IMR-90 (cell line): ENCODE measurements around the gene FRAS1. TPM values are rescaled to one million over a fixed set of nuclear protein-coding genes. Genes with fewer than 3 reads are reported as not detected.

Source experiments
- ATAC-seq: fragments of 200-7000 bp; cut with Tn5 transposase; 2 replicates; pipeline ENCODE4 v1.9.1; 2020; ENCODE audit warnings: low read depth, mild to moderate bottlenecking, moderate library complexity
- BruUV-seq: library from RNA; stranded (reverse); fragments of 400-500 nt; replicated peaks from 2 replicates; lab custom pipeline; 2021; lab: Mats Ljungman, UMichigan
- CTCF ChIA-PET: fragments of 300-600 bp; formaldehyde crosslinking; extraction: SDS; loops from one replicate; lab custom pipeline; 2021; ENCODE audit warnings: antibody characterized with exemption; lab: Yijun Ruan, JAX
- POLR2A ChIA-PET: fragments of 300-600 bp; sonication (Branson Sonifier 250); formaldehyde crosslinking; loops from one replicate; lab custom pipeline; 2022; ENCODE audit warnings: antibody characterized with exemption; ENCODE audit not compliant: unreplicated experiment; lab: Charles Lee
- DNase-seq: peaks from one replicate; pipeline ENCODE4 v3.0.0; 2013
- H2AFZ ChIP-seq: replicated peaks from 2 replicates; pipeline ENCODE3; 2013; ENCODE audit warnings: low read length, mild to moderate bottlenecking; ENCODE audit not compliant: poor library complexity
- H2AK5ac ChIP-seq: 2 replicates; pipeline ENCODE4 v1.6.1; 2013; ENCODE audit warnings: low read depth, low read length, inconsistent platforms
- H2AK9ac ChIP-seq: replicated peaks from 2 replicates; pipeline ENCODE3; 2013; ENCODE audit warnings: mild to moderate bottlenecking, low read depth, low read length, moderate library complexity; ENCODE audit not compliant: poor library complexity
- H2BK120ac ChIP-seq: 2 replicates; pipeline ENCODE4 v1.6.1; 2013; ENCODE audit warnings: low read depth, low read length, inconsistent platforms
- H2BK15ac ChIP-seq: 3 replicates; pipeline ENCODE4 v1.6.1; 2013; ENCODE audit warnings: low read depth, low read length, inconsistent platforms
- H2BK20ac ChIP-seq: 2 replicates; pipeline ENCODE4 v1.6.1; 2013; ENCODE audit warnings: low read depth, mild to moderate bottlenecking, inconsistent platforms, low read length, moderate library complexity
- H2BK5ac ChIP-seq: 2 replicates; pipeline ENCODE4 v1.6.1; 2013; ENCODE audit warnings: mild to moderate bottlenecking, low read depth, low read length, inconsistent platforms; ENCODE audit not compliant: poor library complexity, severe bottlenecking
- H3K14ac ChIP-seq: replicated peaks from 2 replicates; pipeline ENCODE4 v1.6.1; 2013; ENCODE audit warnings: low read depth, low read length, inconsistent platforms
- H3K18ac ChIP-seq: 2 replicates; pipeline ENCODE4 v1.6.1; 2013; ENCODE audit warnings: low read depth, low read length, control low read depth
- H3K23ac ChIP-seq: 2 replicates; pipeline ENCODE4 v1.6.1; 2013; ENCODE audit warnings: low read depth, low read length, inconsistent platforms
- H3K27ac ChIP-seq: 2 replicates; pipeline ENCODE4 v1.5.1; 2013; ENCODE audit warnings: mild to moderate bottlenecking, control low read depth, low read length; ENCODE audit not compliant: insufficient read depth
- H3K27me3 ChIP-seq: 2 replicates; pipeline ENCODE4 v1.6.1; 2013; ENCODE audit warnings: low read length; ENCODE audit not compliant: control insufficient read depth, insufficient read depth
- H3K36me3 ChIP-seq: 2 replicates; pipeline ENCODE4 v1.6.1; 2013; ENCODE audit warnings: low read length, mixed read lengths; ENCODE audit not compliant: control insufficient read depth, insufficient read depth
- H3K4ac ChIP-seq: 2 replicates; pipeline ENCODE4 v1.6.1; 2013; ENCODE audit warnings: low read depth, low read length, inconsistent platforms
- H3K4me1 ChIP-seq: 2 replicates; pipeline ENCODE4 v1.6.1; 2013; ENCODE audit warnings: low read length, mixed read lengths; ENCODE audit not compliant: control insufficient read depth, insufficient read depth
- H3K4me2 ChIP-seq: 2 replicates; pipeline ENCODE4 v1.6.1; 2013; ENCODE audit warnings: low read depth, mild to moderate bottlenecking, control low read depth, low read length, moderate library complexity
- H3K4me3 ChIP-seq: 2 replicates; pipeline ENCODE4 v1.5.1; 2013; ENCODE audit warnings: low read depth, mild to moderate bottlenecking, control low read depth, low read length, moderate library complexity; ENCODE audit not compliant: insufficient read depth
- H3K56ac ChIP-seq: 2 replicates; pipeline ENCODE4 v1.6.1; 2013; ENCODE audit warnings: low read length, inconsistent platforms; ENCODE audit not compliant: insufficient read depth; ENCODE audit errors: extremely low read depth
- H3K79me1 ChIP-seq, 2 experiments: 2 replicates each; pipeline ENCODE4 v1.6.1; 2013; ENCODE audit warnings: low read length in 2 of 2, inconsistent platforms in 1 of 2, low read depth in 1 of 2
- H3K9ac ChIP-seq: 2 replicates; pipeline ENCODE4 v1.6.1; 2013; ENCODE audit warnings: low read depth, low read length, control low read depth
- H3K9me1 ChIP-seq: 2 replicates; pipeline ENCODE4 v1.6.1; 2013; ENCODE audit warnings: low read length, inconsistent platforms; ENCODE audit not compliant: insufficient read depth
- H3K9me3 ChIP-seq: 2 replicates; pipeline ENCODE4 v1.6.1; 2013; ENCODE audit warnings: low read length; ENCODE audit not compliant: control insufficient read depth, insufficient read depth
- H4K20me1 ChIP-seq: 2 replicates; pipeline ENCODE4 v1.6.1; 2013; ENCODE audit warnings: low read length, inconsistent platforms; ENCODE audit not compliant: insufficient read depth
- H4K5ac ChIP-seq: 2 replicates; pipeline ENCODE4 v1.6.1; 2013; ENCODE audit warnings: mild to moderate bottlenecking, low read depth, low read length, control low read depth
- H4K8ac ChIP-seq, 2 experiments: 2 replicates each; pipeline ENCODE4 v1.6.1; 2013; ENCODE audit warnings: low read depth in 2 of 2, low read length in 2 of 2, control low read depth in 1 of 2, inconsistent platforms in 1 of 2
- H4K91ac ChIP-seq: 2 replicates; pipeline ENCODE4 v1.6.1; 2013; ENCODE audit warnings: low read depth, low read length, inconsistent platforms; ENCODE audit not compliant: insufficient read depth
- BHLHE40 ChIP-seq: fragments of 150-350 bp; IDR thresholded peaks from 2 replicates; pipeline ENCODE4 v1.6.1; 2016; ENCODE audit warnings: mild to moderate bottlenecking, low read depth, low read length
- CEBPB ChIP-seq: IDR thresholded peaks from 2 replicates; pipeline ENCODE4 v1.6.1; 2012; ENCODE audit warnings: low read depth, low read length, improper control_type of control experiment
- CTCF ChIP-seq: conservative IDR thresholded peaks from 2 replicates; pipeline ENCODE4 v1.5.1; 2012; ENCODE audit warnings: mild to moderate bottlenecking, low read depth, low read length, improper control_type of control experiment
- MXI1 ChIP-seq: IDR thresholded peaks from 2 replicates; pipeline ENCODE4 v1.6.1; 2012; ENCODE audit warnings: low read depth, mild to moderate bottlenecking, low read length, moderate library complexity, borderline replicate concordance
- POLR2A ChIP-seq: IDR thresholded peaks from 2 replicates; pipeline ENCODE4 v1.6.1; 2012; ENCODE audit warnings: mild to moderate bottlenecking, low read depth, low read length
- RCOR1 ChIP-seq: IDR thresholded peaks from 2 replicates; pipeline ENCODE4 v1.6.1; 2012; ENCODE audit warnings: mild to moderate bottlenecking, low read length, improper control_type of control experiment; ENCODE audit not compliant: insufficient replicate concordance
- RFX5 ChIP-seq: IDR thresholded peaks from 2 replicates; pipeline ENCODE4 v1.8.0; 2012; ENCODE audit warnings: low read depth, mild to moderate bottlenecking, low read length, moderate library complexity
- WGBS, 2 experiments: methylation state at CpG; one replicate each; pipeline versions ENCODE4 v1.1.5 to v1.1.7; 2013; ENCODE audit warnings: missing lambda C conversion rate in 2 of 2; ENCODE audit not compliant: insufficient read length in 1 of 2; ENCODE audit errors: extremely low coverage in 2 of 2; 5-methylcytosine and 5-hydroxymethylcytosine counted together
- dilution Hi-C: fragments of 300-500 bp; cut with HindIII; formaldehyde crosslinking; loops from one replicate; pipeline ENCODE4 v1.14.3; 2018; ENCODE audit warnings: low sequenced_read_pairs; ENCODE audit not compliant: unreplicated experiment
- in situ Hi-C: fragments of 300-500 bp; cut with MboI; formaldehyde crosslinking; loops from 3 replicates; pipeline ENCODE4 v1.14.3; 2019; ENCODE audit warnings: low sequenced_read_pairs, inconsistent platforms, mixed read lengths
- intact Hi-C: fragments of 100-400 bp; cut with micrococcal nuclease; formaldehyde crosslinking; loops from 2 replicates; pipeline ENCODE4 v1.10.0; 2022
- polyA plus RNA-seq, 3 experiments: library from polyadenylated mRNA; depleted of rRNA; stranded (reverse); fragments of >200 nt; gene quantifications; 2 replicates each; pipeline ENCODE4 v1.2.3, GENCODE V29; 2012; ENCODE audit warnings: low replicate concordance in 1 of 3
- total RNA-seq: library from RNA; depleted of rRNA; stranded (reverse); fragments of >200 nt; gene quantifications from 2 replicates; pipeline ENCODE4 v1.2.3, GENCODE V29; 2012

Gene FRAS1
- total and polyA plus RNA-seq, 2 of the 4 experiments (the other 2 are of a cell fraction) = under 0.01 to 0.03 TPM

GRCh38 chr4:78460368-78460767, 403.2 kb downstream of the FRAS1 start:
- Histone ChIP-seq H3K9ac (no peak overlapping the region), H2BK120ac (no peak overlapping the region), H3K18ac (no peak overlapping the region), H3K79me1 (no peaks in the 10 kb centered on the region), H2AK9ac (no peak overlapping the region), H3K23ac (no peak overlapping the region), H2BK20ac (no peak overlapping the region), H2AK5ac (no peak overlapping the region), H2BK5ac (no peak overlapping the region), H2BK15ac (no peak overlapping the region), H3K9me3 (no peaks in the 10 kb centered on the region), H3K4ac (no peak overlapping the region), H2AFZ (no peak overlapping the region), H3K56ac (no peak overlapping the region), H3K27me3 (peaks cover 6% of the 10 kb centered on the region; the same call in 1 of the 2 replicates), H3K14ac (no peak overlapping the region), H3K27ac (no peak overlapping the region), H3K36me3 (no peaks in the 10 kb centered on the region), H4K20me1 (no peaks in the 10 kb centered on the region), H3K4me1 (no peaks in the 10 kb centered on the region), H4K5ac (no peak overlapping the region), H3K4me2 (no peak overlapping the region), H4K91ac (no peak overlapping the region), H3K9me1 (no peaks in the 10 kb centered on the region), H3K4me3 (no peak overlapping the region), H4K8ac (no peak overlapping the region)
- intact Hi-C loops (no loop called here), in situ Hi-C loops (no loop called here), dilution Hi-C loops (no loop called here)
- ATAC-seq (no peak), DNase-seq (no peak)
- no TSS peak for BruUV-seq
- 80% methylated on average over 1 of the region's 3 CpGs; no CpG with 5 or more reads in 1 of the 2 experiments for WGBS, 2 experiments
- POLR2A ChIA-PET = no interaction called here
- CTCF ChIA-PET = no interaction called here
- peak; percentile 92 for TF ChIP-seq CEBPB
- no peak for TF ChIP-seq RCOR1
- no peak for TF ChIP-seq CTCF
- TF ChIP-seq MXI1 = no peak
- no peak for TF ChIP-seq POLR2A
- TF ChIP-seq RFX5 = no peak
- TF ChIP-seq BHLHE40 = no peak
